D341Med (cell line): ENCODE results near the gene NKD2.
"Not testable (repeated sequence)": the region's sequence is repeated elsewhere in the genome, so short reads cannot be mapped to it uniquely, and the experiment has no call there.

ENCODE experiments used
- DNase-seq: peaks from one replicate; pipeline ENCODE4 v3.0.0; 2012; ENCODE audit warnings: low spot score

NKD2 gene

GRCh38 chr5:1058083-1058945 is 49.7 kb downstream of the NKD2 start:
- no peak for DNase-seq

GRCh38 chr5:1058988-1059883 is 50.6 kb downstream of the NKD2 start:
- no peak for DNase-seq

- DNase-seq = no peak
These were observed 51.3 kb downstream of the NKD2 start for GRCh38 chr5:1059884-1060263.

GRCh38 chr5:1060535-1060981 is 52.0 kb downstream of the NKD2 start:
- no peak for DNase-seq

DNA sequence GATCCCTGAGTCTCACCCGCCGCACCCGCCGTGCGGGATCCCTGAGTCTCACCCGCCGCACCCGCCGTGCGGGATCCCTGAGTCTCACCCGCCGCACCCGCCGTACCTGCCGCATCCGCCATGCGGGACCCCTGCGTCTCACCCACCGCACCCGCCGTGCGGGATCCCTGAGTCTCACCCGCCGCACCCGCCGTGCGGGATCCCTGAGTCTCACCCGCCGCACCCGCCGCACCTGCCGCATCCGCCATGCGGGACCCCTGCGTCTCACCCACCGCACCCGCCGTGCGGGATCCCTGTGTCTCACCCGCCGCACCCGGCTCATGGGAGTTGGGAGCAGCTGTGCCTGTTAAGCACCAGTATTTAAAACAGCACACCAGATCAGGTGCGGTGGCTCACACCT is 52.7 kb downstream of the NKD2 start:
- not testable (repeated sequence) for DNase-seq

DNA sequence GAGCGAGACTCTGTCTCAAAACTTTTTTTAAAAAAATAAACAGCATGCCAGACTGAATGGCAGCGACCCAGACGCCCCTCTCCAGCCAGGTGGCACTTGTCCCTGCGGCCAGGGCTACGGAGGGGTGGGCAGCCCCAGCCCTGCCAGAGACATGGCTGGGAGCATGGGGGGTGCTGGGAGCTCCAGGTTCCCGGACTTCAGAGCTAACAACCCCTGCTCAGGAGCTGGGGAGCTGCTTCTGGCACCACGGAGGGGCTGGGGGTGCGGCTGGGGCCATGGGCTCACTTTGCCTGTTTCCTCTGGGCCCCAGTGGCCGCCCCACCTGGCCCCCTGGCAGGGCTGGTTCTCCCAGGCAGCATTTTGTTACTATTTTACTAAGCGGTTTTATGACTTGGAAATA is 53.3 kb downstream of the NKD2 start:
- DNase-seq = no peak

- no peak for DNase-seq
These were observed 54.4 kb downstream of the NKD2 start for GRCh38 chr5:1062761-1063568.

DNA sequence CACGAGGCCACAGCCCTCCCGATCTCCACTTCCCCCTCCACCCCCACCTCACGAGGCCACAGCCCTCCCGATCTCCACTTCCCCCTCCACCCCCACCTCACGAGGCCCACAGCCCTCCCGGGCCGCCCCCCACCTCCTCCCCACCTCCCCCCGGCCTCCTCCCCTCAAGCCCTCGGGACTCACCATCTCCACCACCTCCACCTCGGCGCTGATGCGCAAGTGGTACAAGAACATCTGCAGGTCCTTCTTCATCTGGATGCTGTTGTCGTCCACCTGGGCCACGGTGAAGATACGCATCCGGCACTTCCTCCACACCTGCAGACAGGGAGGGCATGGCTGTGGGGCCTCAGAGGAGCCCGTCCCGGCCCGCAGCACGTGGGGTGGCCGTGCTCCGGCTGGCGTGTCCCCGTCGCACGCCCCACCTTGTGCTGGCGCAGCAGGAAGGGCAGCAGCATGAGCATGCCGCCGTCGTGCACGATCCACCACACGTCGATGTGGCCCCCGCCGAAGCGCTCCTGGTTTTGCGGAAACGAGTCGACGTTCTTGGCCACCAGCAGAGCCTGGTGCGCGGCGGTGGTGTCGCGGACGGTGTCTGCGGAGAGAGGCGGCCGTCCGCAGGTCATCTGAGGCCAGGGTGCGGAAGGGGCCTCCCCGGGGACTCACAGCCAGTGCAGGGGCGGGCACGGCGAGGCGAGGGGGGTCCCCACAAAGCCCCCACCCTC is 55.2 kb downstream of the NKD2 start:
- no peak for DNase-seq

DNA sequence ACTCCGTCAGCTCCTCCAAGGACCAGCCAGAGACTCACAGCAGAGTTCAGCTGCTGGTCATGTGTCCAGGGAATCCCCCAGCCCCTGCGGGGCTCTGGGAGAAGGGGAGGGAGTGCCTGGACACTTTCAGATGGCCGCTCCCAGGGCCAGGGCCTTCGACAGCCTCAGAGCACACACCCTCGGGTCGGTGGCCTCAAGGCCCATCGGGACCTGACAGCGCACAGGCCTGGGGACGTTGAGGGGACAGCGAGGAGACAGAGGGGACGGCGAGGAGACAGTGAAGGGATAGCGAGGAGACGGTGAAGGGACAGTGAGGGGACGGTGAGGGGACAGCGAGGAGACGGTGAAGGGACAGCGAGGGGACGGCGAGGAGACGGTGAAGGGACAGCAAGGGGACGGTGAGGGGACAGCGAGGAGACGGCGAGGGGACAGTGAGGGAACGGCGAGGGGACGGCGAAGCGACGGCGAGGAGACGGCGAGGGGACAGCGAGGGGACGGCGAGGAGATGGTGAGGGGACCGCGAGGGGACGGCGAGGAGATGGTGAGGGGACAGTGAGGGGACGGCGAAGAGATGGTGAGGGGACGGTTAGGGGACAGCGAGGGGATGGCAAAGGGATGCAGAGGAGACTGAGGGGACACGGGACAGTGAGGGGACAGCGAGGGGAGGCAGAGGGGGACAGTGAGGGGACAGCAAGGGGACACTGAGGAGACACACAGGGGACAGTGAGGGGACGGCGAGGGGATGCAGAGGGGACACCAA is 56.0 kb downstream of the NKD2 start:
- no peak for DNase-seq

DNA sequence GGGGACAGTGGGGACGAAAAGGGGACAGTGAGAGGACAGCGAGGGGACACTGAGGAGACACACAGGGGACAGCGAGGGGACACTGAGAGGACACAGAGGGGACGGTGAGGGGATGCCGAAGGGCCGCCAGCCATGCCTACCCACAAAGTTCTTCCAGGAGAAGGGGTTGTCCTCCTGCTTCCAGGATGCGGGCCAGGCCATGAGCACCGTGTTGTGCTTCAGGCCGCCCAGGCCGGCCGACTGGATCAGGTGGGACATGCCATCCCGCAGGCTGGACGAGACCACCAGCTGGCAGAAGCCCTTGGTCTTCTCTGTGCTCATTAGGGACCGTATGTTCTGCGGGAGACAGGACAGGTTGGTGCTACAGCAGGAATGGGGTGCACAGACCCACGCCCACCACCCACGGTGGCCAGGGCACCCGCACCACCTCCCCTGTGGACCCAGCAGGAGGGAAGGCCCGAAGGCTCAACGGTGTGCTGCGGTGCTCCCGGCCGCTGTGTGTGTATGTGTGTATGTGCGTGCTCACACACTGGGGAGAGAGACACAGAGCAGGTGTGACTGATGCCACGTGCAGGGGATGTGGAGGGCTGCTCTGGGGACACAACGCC is 56.6 kb downstream of the NKD2 start:
- no peak for DNase-seq

DNA sequence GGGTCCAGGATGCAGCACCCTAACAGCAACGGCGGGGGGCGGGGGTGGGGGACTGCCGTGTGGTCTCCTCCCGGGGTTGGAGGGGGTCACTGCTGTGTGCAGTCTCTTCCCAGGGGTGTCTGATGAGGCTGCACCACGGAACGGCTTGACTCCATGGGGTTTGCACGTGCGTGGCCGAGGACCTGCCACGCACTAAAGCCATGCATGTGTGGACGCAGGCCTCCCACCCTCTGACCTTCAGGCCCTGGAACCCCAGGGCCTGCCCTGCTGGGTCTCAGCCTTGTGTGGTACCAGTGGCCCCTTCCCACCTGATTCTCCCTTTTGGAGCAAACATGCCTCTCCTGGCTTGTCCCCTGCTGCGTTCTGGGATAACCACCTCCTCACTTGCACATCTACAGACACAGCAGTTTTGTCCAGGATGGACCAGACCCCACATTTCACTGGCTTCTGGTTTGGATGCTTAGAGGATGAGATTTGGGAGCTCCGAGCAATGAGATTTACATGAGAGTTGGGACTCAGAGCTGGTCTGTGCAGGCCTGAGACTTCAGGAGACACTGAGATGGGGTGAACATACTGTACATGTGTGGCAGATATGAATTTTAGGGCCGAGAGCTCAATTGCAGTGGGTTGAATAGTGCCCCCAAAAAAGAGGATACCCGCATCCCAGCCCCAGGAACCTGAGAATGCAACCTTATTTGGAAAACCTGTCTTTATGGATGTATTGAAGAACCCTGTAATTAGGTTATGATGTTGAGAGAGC is 57.5 kb downstream of the NKD2 start:
- DNase-seq = no peak

- no peak for DNase-seq
These were observed 58.1 kb downstream of the NKD2 start for GRCh38 chr5:1066676-1067075.

GRCh38 chr5:1067141-1068121 is 58.8 kb downstream of the NKD2 start:
- no peak for DNase-seq

DNA sequence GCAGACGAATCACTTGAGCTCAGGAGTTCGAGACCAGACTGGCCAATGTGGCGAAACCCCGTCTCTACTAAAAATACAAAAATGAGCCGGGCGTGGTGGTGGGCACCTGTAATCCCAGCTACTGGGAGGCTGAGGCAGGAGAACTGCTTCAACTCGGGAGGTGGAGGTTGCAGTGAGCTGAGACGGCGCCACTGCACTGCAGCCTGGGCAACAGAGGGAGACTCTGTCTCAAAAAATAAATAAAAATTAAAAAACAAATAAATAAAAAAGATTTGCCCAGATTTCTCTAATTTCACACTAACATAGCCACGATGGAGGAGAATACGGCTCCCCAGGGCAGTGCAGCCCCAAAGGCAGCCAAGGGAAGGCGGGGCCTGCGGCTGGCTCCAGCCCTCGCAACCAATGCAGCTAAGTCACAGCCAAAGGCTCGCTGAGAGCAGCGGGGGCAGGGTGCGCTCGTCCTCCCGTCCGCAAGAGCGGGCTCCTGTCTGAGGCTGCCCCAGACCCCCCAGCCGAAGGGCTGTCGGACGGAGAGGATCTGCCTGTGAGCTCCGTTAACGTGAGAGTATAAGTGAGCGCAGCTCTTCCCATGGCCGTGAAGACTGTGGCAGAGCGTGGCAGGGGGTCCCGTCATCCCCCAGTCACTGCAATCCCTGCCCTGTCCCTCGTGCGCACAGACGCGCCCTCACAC is 59.7 kb downstream of the NKD2 start:
- no peak for DNase-seq

DNA sequence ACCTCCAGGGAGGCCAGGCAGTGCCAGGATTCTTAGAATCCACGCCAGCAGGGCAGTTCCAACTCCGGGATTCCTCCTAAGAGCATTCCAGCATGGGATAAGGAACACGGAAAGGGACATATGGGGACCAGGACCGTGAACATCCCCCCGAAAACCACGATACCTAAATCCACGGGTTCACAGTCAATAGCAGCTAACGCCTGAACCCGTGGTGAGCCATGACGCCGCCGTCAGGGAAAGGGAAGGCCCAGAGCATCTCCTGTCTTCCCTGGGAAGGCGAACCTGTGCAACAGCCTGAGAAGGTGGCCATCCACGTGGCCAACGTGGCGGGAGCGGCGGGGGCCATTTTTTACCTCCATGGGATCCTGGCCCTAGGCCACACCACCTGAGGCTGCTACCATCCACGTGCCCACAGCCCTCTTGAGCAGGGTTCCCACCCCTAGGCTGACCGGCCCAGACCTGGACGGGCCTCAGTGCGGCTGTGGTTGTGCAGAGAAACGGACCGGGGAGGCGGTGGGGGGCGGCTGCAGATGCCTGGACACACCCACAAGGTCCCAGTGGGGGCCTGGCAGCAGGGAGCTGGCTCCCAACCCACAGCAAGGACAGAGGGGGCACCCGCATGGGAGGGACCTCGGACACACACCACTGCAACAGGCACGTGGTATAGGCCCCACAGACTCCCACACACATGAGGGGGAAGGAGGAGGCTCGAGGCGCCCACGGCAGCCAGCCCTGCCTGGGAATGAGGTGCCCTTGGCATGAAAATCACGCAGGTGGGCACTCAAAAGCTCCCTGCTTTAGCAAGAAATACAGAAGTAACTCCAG is 60.5 kb downstream of the NKD2 start:
- DNase-seq = no peak

- no peak for DNase-seq
These were observed 61.1 kb downstream of the NKD2 start for GRCh38 chr5:1069720-1070088.
